GM19468 (cell line): Measurements from ENCODE around the gene SLC24A3.
"Not testable (repeated sequence)": the region's sequence is repeated elsewhere in the genome, so short reads cannot be mapped to it uniquely, and the experiment has no call there.

Experiments used
- ATAC-seq: cut with Tn5 transposase; IDR thresholded peaks from one replicate; pipeline ENCODE4 v1.9.1; 2021; ENCODE audit warnings: mild to moderate bottlenecking, moderate library complexity, moderate number of reproducible peaks; ENCODE audit not compliant: unreplicated experiment; ENCODE audit errors: extremely low read depth

SLC24A3 gene

GRCh38 chr20:19646963-19647362, 434.5 kb downstream of the SLC24A3 start:
- no peak for ATAC-seq

GRCh38 chr20:19648024-19648423, 435.6 kb downstream of the SLC24A3 start:
- no peak for ATAC-seq

GRCh38 chr20:19649041-19649440, 436.6 kb downstream of the SLC24A3 start:
- no peak for ATAC-seq

GRCh38 chr20:19652591-19653026, 440.2 kb downstream of the SLC24A3 start:
- ATAC-seq = no peak

- no peak for ATAC-seq
Observed at GRCh38 chr20:19653327-19653726, 440.9 kb downstream of the SLC24A3 start.

- no peak for ATAC-seq
Observed at GRCh38 chr20:19654921-19655320, 442.5 kb downstream of the SLC24A3 start.

- peak; percentile 61 for ATAC-seq
Observed at GRCh38 chr20:19658137-19658536, 445.7 kb downstream of the SLC24A3 start.

GRCh38 chr20:19659448-19659847, 447.0 kb downstream of the SLC24A3 start:
- ATAC-seq = no peak

- ATAC-seq = no peak
Observed at GRCh38 chr20:19660808-19661378, 448.5 kb downstream of the SLC24A3 start.

- ATAC-seq = no peak
Observed at GRCh38 chr20:19661717-19662636, 449.5 kb downstream of the SLC24A3 start.

GRCh38 chr20:19662637-19662995, 450.2 kb downstream of the SLC24A3 start:
- ATAC-seq = no peak

- ATAC-seq = no peak
Observed at GRCh38 chr20:19668418-19668817, 456.0 kb downstream of the SLC24A3 start.

- ATAC-seq = no peak
Observed at GRCh38 chr20:19670829-19671228, 458.4 kb downstream of the SLC24A3 start.

GRCh38 chr20:19671374-19671773, 458.9 kb downstream of the SLC24A3 start:
- no peak for ATAC-seq

- no peak for ATAC-seq
Observed at GRCh38 chr20:19672498-19672897, 460.1 kb downstream of the SLC24A3 start.

- no peak for ATAC-seq
Observed at GRCh38 chr20:19673575-19673974, 461.1 kb downstream of the SLC24A3 start.

- ATAC-seq = no peak
Observed at GRCh38 chr20:19676202-19676601, 463.8 kb downstream of the SLC24A3 start.

GRCh38 chr20:19677336-19677735, 464.9 kb downstream of the SLC24A3 start:
- no peak for ATAC-seq

- not testable (repeated sequence) for ATAC-seq
Observed at GRCh38 chr20:19678591-19678990, 466.1 kb downstream of the SLC24A3 start.

GRCh38 chr20:19679900-19680495, 467.6 kb downstream of the SLC24A3 start:
- no peak for ATAC-seq

GRCh38 chr20:19682249-19682648, 469.8 kb downstream of the SLC24A3 start:
- ATAC-seq = no peak
